ENCODE measurements around the gene SKIC2.
"Not testable (repeated sequence)": the region's sequence is repeated elsewhere in the genome, so short reads cannot be mapped to it uniquely, and the experiment has no call there.

Gene SKIC2

DNA sequence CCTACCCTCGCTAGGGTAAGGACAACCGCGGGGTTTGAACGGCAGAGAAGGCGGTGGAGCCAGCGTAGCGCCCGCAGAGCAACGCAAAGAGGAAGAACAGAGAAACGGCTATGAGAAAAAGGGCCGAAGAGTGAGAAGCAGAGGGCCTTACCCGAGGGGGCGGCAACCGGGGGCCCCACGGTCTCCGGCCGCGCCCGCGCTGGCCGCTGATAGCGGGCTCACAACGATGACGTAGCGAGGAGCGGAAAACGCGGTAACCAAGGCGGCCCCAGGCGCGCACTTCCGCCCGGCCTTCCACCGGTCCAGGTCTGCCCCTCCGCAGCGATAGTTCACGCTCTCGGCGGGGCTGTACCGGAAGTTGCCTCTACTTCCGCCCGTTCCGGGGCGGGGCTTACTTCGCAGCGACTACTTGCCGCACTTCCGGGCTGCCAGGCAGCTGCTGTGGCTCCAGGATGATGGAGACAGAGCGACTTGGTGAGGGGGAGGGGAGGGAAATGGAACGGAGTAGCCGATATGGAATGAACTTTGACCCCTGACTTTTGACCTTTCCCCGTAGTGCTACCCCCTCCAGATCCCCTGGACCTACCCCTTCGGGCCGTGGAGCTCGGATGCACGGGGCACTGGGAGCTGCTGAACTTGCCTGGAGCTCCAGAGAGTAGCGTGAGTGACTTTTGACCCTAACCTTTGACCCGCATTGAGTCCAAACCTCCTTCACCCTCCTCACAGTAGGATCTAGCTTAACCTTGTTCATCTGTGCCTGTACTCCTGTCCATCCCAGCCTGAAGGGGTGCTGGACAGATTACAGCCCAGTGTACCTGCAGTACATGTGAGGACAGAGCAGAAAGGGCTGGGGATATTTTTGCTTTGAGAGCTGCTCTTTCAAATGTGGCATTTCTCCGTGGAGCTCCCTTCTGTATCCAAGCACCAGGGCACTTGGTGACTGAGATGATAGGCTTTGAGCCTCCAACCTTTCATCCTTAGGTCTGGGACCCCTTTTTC is at the start of gene SKIC2, which contains the start of gene NELFE:
Gene SKIC2, plus strand, starts transcription at position 435 of the 999 bp plus-strand sequence. Its CDS starts 18 bp downstream, at position 453.
Gene NELFE, minus strand, starts transcription at position 231 of the 999 bp plus-strand sequence. CDS start 525 bp downstream, outside the sequence.
- peak; percentile 99 for DNase-seq (ENCODE audit: low read depth)

DNA sequence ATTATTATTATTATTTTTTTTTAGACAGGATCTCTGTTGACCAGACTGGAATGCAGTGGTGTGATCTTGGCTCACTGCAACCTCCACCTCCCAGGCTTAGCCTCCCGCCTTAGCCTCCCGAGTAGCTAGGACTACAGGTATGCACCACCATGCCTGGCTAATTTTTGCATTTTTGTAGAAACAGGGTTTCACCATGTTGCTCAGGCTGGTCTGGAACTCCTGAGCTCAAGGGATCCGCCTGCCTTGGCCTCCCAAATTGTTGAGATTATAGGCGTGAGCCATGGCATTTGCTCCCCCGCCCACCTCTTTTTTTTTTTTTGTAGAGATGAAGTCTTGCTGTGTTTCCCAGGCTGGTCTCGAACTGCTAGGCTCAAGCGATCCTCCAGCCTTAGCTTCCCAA is 49.7 kb upstream of the SKIC2 start:
- DNase-seq (ENCODE audit: low read depth): not testable (repeated sequence)

DNA sequence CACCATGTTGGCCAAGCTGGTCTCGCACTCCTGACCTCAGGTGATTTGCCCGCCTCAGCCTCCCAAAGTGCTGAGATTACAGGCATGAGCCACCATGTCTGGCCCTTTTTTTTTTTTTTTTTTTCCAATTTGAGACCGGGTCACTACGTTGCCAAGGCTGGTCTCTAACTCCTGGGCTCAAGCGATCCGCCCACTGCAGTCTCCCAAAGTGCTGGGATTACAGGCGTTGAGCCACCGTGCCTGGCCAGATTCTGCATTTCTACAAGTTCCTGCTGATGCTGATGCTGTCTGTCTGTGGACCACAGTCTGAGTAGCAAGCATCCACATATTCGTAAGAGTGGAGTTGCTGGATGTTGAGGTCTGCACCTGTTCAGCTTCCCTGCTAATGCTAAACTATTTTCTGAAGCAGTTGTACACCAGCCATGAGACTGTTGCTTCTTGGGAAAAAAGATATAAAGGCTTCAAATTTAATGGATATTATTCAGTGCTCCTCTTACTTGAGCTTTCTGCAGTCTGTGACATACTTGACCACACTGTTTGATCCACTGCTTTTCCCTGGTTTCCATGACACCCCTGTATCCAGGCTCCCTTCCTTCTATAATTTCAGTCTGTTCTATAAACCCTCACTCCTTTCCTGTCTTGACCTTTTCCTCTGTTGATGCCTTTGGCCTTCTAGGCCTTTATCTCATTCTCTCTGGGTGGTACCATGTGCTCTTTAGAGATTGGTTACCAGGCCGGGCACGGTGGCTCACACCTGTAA is 47.0 kb upstream of the SKIC2 start:
- no peak for DNase-seq (ENCODE audit: low read depth)

DNA sequence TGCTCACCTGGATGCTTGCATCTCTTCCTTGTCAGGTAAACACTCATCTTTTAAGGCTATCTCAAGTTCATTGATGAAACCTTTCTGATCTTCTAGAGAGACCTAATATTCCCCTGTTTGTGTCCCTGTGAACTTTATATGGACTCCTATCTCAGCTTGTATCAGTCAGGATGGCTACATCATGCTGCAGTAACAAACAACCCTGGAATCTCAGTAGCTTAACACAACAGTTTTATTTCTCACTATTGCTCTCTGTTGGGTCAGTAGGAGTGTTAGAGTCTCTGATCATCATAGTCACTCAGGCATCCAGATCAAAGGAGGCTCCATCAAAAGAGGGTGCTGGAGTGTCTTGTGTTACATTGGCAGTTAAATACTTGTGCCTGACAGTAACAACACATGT is 43.6 kb upstream of the SKIC2 start:
- no peak for DNase-seq (ENCODE audit: low read depth)

DNA sequence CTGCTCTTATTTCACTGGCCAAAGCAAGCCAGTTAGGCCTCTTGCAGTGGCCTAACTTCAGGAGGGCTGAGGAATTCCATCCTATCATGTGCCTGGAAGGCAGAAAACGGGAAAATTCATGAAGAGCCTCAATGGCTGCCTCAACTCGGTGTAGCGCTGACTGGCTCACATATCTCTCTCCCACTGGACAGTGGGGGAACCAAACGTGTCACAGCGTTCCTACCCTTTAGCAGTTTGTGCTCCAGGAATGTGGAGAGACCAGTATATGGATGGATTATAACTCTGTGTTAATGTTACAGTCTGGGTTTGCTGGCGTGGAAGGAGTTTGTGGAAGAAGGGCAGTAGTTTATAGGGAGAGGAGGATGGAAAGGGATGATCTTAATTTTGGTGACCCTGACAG is 43.2 kb upstream of the SKIC2 start:
- DNase-seq (ENCODE audit: low read depth): no peak

DNA sequence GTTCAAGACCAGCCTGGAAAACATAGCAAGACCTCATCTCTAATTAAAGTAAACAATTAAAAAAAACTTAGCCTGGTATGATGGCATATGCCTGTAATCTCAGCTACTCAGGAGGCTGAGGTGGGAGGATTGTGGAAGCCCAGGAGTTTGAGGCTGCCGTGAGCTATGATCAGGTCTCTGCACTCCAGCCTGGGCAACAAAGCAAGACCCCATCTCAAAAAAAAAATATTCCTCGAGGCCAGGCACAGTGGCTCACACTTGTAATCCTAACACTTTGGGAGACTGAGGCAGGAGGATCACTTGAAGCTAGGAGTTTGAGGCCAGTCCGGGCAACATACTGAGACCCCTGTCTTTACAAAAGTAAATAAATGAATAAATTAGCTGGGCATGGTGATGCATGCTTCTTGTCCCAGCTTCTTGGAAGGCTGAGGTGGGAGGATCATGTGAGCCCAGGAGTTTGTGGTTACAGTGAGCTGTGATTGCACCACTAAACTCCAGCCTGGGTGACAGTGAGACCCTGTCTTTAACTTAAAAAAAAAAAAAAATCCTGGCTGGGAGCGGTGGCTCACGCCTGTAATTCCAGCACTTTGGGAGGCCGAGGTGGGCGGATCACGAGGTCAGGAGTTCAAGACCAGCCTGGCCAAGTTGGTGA is 40.8 kb upstream of the SKIC2 start:
- peak; percentile 34 for DNase-seq (ENCODE audit: low read depth)

DNA sequence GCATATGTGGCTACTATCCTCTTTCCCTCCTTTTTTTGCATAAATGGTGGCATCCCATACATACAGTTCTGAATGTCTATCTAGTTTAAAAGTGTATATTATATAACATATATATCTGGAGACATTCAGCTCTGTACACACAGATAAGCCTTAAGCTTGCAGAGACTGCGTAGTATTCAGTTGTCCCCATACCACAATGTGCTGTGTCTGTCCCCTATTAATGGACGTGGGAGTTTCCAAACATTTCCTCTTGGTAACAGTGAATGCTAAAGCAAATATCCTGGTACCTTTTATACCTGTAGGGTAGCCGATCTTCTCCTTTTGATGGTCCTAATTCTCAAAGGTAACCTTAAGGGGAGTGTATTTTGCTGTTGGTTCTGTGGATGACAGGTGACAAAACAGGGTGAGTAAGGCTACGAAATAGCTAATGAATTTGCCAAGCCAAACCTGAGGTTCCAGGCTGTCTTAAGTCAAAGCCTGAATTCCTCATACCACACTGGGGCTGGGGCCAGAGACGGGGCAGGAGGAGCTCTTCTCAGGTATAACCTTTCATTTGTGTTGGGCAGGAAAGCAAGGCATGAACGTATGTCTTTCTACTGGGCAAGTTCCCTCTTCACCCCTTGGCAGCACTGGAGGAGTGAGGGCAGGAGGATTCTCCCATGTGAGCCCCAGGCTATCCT is 39.2 kb upstream of the SKIC2 start:
- no peak for DNase-seq (ENCODE audit: low read depth)

DNA sequence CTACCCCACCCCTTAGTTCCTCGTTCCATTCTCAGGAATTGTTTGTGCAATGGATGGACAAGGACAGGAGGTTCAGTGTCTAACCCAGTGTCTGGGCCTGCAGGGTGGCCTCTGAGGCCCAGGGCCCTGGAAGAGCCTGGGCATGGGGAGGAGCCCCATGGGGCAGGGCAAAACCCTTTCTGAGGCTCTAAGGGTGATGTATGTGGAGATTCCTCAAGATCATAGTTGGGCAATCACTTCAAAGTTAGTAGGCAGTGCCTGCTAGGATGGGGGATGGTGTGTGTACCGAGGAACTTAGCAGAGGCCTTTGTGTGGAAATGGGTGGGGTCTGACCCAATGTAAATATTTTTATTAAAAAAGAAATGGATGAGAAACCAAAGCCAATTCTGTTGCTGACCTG is 38.2 kb upstream of the SKIC2 start:
- DNase-seq (ENCODE audit: low read depth): no peak

DNA sequence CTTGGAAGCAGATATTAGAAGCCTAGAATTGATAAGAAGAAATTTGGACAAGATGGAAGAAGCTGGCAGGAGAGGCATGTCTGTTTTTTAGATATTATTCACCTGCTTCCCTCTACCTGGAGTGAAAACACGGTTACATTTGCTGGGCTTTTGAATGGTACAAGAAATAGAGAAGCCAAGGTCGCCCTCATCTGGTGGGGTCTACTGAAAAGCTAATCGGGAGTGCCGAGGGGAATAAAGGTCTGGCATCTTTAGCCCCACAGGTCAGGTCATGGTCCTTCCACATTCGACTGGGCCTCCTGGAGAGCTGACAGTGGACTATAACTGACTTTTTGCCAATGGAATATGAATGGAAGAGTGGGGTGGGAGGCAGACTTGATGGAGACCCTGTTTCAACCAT is 36.0 kb upstream of the SKIC2 start:
- no peak for DNase-seq (ENCODE audit: low read depth)

DNA sequence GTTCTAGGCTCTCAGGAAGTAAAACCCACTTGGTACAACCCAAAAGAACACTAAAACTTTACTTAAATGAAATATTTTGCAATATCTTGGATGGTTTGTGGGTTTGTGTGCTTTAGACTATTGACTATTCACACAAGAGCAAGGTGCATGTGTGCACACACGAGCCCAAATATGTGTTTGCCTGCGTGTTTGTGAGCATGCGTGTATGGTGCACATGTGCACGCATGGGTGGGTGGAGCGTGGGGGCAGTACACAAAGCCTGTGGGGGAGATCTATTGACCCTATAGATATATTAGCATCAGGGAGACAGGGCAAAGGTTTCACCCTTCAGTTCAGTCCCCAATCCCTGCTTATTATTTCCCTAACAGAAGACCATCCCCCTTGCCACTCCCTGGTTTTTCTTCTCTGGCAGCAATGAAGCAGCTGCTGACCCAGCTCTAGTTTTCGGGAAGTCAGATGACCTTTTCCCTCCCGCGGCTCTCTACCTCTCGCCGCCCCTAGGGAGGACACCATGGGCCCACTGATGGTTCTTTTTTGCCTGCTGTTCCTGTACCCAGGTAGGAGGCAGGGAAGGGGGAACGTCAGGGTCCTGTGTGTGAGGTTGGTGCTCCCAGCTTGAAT is 31.6 kb upstream of the SKIC2 start, which contains the start of gene C2:
Gene C2, plus strand, starts transcription at position 476 of the 621 bp plus-strand sequence. Its CDS starts 36 bp downstream, at position 512.
- DNase-seq (ENCODE audit: low read depth): no peak

DNA sequence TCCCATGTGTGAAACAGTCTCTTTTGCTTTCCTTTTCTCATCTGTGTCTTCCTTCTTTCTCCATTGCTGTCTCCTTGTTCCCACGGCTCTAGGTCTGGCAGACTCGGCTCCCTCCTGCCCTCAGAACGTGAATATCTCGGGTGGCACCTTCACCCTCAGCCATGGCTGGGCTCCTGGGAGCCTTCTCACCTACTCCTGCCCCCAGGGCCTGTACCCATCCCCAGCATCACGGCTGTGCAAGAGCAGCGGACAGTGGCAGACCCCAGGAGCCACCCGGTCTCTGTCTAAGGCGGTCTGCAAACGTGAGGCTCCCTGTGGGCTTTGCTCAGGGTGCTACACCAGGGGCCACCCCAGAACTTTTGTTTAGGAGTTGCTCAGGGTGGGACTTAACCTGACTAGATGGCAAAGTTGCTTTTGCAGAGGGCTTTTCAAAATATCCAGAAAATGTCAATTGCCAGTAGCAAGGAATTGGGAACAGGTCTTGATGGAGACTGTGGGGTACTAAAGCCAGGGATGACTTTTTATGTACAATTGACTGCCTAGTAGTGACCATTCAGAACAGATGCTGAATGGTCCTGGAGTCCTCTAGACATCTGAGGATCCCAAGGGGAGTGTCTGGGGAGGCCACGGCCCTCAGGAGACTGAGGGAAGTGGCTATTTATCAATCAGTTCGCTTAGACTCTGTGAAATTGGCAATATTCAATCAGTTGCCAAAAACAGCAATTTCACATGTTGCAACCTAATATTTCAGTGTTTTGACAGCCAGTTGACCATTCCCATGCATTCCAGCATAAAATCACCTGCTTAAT is 30.9 kb upstream of the SKIC2 start:
- DNase-seq (ENCODE audit: low read depth): no peak

DNA sequence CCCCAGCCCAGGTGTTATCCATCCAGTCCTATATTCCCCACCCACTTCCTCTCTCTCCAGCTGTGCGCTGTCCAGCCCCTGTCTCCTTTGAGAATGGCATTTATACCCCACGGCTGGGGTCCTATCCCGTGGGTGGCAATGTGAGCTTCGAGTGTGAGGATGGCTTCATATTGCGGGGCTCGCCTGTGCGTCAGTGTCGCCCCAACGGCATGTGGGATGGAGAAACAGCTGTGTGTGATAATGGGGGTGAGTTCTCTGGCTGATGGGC is 30.4 kb upstream of the SKIC2 start:
- DNase-seq (ENCODE audit: low read depth): no peak

DNA sequence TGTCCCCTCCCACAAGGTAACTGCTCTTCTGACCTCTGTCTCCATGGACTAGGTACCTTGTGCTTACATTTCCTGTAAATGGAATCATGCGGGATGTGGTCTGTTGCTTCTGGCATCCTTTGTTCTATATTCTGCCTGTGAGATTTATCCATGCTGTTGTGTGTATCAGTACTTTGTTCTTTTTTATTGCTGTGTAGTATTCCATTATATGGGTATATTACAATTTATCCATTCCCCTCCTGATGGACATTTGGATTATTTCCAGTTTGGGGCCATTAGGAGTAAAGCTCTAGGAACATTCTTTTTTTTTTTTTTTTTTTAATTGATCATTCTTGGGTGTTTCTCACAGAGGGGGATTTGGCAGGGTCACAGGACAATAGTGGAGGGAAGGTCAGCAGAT is 28.0 kb upstream of the SKIC2 start:
- no peak for DNase-seq (ENCODE audit: low read depth)

DNA sequence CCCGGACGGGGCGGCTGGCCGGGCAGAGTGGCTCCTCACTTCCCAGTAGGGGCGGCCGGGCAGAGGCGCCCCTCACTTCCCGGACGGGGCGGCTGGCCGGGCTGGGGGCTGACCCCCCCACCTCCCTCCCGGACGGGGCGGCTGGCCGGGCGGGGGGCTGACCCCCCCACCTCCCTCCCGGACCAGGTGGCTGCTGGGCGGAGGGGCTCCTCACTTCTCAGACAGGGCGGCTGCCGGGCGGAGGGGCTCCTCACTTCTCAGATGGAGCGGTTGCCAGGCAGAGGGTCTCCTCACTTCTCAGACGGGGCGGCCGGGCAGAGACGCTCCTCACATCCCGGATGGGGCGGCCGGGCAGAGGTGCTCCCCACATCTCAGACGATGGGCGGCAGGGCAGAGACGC is 26.8 kb upstream of the SKIC2 start:
- DNase-seq (ENCODE audit: low read depth): not testable (repeated sequence)

DNA sequence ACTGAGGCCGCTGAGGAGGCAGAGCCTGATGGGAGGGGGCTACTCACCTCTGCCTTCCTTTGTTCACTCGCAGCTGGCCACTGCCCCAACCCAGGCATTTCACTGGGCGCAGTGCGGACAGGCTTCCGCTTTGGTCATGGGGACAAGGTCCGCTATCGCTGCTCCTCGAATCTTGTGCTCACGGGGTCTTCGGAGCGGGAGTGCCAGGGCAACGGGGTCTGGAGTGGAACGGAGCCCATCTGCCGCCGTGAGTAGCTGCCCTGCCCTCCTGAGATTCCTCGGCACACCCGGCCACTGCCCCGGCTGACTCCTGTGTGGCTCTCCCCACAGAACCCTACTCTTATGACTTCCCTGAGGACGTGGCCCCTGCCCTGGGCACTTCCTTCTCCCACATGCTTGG is 25.4 kb upstream of the SKIC2 start:
- no peak for DNase-seq (ENCODE audit: low read depth)

DNA sequence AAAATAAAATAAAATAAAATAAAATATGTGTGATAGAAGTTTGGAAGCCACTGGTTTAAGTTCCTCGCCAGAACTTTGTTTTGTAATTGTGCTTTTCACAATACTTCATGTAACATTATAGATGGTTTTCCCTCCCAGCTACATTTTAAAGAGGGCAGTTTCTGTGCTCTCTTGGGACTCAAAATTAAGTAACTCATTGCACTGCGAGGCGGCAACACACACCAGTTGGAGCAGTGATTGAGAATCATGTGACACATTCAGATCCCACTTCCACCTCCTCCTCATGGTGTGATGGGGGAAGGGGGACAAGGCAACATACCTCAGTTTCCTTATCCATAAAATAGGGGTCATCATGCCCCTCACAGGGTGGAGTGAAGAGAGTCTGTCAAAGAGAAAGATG is 24.0 kb upstream of the SKIC2 start:
- DNase-seq (ENCODE audit: low read depth): no peak

DNA sequence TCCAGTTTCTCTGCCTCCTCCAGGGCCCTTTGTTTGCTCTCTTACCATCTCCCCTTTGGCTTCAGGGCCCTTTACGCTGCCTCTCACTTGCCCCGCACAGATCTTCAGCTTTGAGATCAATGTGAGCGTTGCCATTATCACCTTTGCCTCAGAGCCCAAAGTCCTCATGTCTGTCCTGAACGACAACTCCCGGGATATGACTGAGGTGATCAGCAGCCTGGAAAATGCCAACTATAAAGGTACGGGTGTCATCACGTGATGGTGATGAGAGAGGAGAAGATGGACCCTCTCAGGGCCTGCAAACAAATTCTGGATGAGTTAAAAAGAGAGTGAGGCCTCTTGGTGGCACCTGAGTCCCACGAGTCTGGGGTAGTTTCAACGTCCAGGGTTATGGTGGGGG is 23.2 kb upstream of the SKIC2 start:
- DNase-seq (ENCODE audit: low read depth): no peak

DNA sequence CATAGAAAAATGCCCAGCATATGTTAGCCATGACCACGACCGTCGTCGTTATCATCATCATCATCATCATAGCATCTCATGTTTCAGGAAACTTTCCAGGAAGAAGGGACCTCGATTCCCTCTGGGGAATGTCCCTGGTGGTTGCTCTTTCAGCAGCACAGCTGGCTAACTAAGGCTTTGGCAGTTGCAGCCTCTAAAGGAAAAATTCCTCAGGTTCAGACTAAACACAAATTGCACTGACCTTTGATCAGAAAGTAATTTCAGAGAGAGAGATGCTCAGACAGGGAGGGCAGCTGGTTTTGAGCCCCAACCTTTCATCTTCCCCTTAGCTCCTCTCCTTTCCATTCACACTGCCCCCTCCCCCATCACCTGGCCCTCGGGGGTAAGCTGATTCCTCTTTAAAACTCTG is 18.7 kb upstream of the SKIC2 start:
- peak; percentile 42 for DNase-seq (ENCODE audit: low read depth)

DNA sequence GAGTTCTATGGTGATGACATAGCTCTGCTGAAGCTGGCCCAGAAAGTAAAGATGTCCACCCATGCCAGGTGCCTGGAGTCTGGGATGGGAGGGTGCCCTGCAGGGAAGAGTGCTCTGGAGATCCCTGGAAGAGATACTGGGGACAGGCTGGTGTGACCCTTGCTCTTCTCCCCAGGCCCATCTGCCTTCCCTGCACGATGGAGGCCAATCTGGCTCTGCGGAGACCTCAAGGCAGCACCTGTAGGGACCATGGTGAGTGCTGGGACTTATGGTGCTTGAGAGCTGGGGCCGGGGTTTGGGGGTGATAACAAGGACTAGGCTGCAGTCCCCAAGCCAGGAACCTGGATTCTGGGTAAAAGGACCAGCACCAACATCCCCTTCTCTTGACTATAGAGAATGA is 15.2 kb upstream of the SKIC2 start:
- no peak for DNase-seq (ENCODE audit: low read depth)

DNA sequence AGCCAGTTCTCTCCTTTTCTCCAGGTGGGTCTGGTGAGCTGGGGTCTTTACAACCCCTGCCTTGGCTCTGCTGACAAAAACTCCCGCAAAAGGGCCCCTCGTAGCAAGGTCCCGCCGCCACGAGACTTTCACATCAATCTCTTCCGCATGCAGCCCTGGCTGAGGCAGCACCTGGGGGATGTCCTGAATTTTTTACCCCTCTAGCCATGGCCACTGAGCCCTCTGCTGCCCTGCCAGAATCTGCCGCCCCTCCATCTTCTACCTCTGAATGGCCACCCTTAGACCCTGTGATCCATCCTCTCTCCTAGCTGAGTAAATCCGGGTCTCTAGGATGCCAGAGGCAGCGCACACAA is 13.8 kb upstream of the SKIC2 start:
- no peak for DNase-seq (ENCODE audit: low read depth)
